Fibroblast of peridontal ligament (primary cell): ENCODE measurements around the gene HTR4.
"Not testable (repeated sequence)": the region's sequence is repeated elsewhere in the genome, so short reads cannot be mapped to it uniquely, and the experiment has no call there.

Experiments used
- DNase-seq: peaks from one replicate; pipeline ENCODE4 v3.0.0-alpha.2; 2010; ENCODE audit errors: extremely low read depth

Gene HTR4

GRCh38 chr5:148539851-148540250 is 114.5 kb downstream of the HTR4 start:
- no peak for DNase-seq

- DNase-seq: no peak
Observed at GRCh38 chr5:148535190-148535589, 119.1 kb downstream of the HTR4 start.

- DNase-seq: no peak
Observed at GRCh38 chr5:148532969-148533670, 121.2 kb downstream of the HTR4 start.

- DNase-seq: not testable (repeated sequence)
Observed at GRCh38 chr5:148529450-148529849, 124.9 kb downstream of the HTR4 start.

- no peak for DNase-seq
Observed at GRCh38 chr5:148524721-148525120, 129.6 kb downstream of the HTR4 start.

- DNase-seq: no peak
Observed at GRCh38 chr5:148523139-148523538, 131.2 kb downstream of the HTR4 start.

- DNase-seq: no peak
Observed at GRCh38 chr5:148515460-148515859, 138.9 kb downstream of the HTR4 start.

GRCh38 chr5:148514344-148514743 is 140.0 kb downstream of the HTR4 start:
- no peak for DNase-seq

- no peak for DNase-seq
Observed at GRCh38 chr5:148512498-148512897, 141.8 kb downstream of the HTR4 start.

- no peak for DNase-seq
Observed at GRCh38 chr5:148511810-148512347, 142.4 kb downstream of the HTR4 start.

- no peak for DNase-seq
Observed at GRCh38 chr5:148509893-148510292, 144.4 kb downstream of the HTR4 start.

GRCh38 chr5:148507648-148508047 is 146.7 kb downstream of the HTR4 start:
- no peak for DNase-seq

- peak; percentile 2 for DNase-seq
Observed at GRCh38 chr5:148499452-148499851, 154.9 kb downstream of the HTR4 start.

- no peak for DNase-seq
Observed at GRCh38 chr5:148497757-148498156, 156.6 kb downstream of the HTR4 start.

GRCh38 chr5:148492351-148492750 is 162.0 kb downstream of the HTR4 start:
- no peak for DNase-seq

GRCh38 chr5:148491793-148492184 is 162.5 kb downstream of the HTR4 start:
- no peak for DNase-seq

GRCh38 chr5:148491015-148491792 is 163.1 kb downstream of the HTR4 start:
- DNase-seq: no peak

GRCh38 chr5:148488757-148489156 is 165.6 kb downstream of the HTR4 start:
- no peak for DNase-seq

- DNase-seq: no peak
Observed at GRCh38 chr5:148486456-148486855, 167.9 kb downstream of the HTR4 start.

GRCh38 chr5:148484651-148485050 is 169.7 kb downstream of the HTR4 start:
- DNase-seq: no peak

GRCh38 chr5:148483750-148484149 is 170.6 kb downstream of the HTR4 start:
- no peak for DNase-seq

GRCh38 chr5:148482697-148483462 is 171.4 kb downstream of the HTR4 start:
- peak; percentile 16 for DNase-seq
